GM18520 (cell line): ENCODE results near the gene ATCAY.
"Not testable (repeated sequence)": the region's sequence is repeated elsewhere in the genome, so short reads cannot be mapped to it uniquely, and the experiment has no call there.

ENCODE experiments used
- ATAC-seq: cut with Tn5 transposase; IDR thresholded peaks from one replicate; pipeline ENCODE4 v1.9.1; 2021; ENCODE audit not compliant: unreplicated experiment

ATCAY gene

DNA sequence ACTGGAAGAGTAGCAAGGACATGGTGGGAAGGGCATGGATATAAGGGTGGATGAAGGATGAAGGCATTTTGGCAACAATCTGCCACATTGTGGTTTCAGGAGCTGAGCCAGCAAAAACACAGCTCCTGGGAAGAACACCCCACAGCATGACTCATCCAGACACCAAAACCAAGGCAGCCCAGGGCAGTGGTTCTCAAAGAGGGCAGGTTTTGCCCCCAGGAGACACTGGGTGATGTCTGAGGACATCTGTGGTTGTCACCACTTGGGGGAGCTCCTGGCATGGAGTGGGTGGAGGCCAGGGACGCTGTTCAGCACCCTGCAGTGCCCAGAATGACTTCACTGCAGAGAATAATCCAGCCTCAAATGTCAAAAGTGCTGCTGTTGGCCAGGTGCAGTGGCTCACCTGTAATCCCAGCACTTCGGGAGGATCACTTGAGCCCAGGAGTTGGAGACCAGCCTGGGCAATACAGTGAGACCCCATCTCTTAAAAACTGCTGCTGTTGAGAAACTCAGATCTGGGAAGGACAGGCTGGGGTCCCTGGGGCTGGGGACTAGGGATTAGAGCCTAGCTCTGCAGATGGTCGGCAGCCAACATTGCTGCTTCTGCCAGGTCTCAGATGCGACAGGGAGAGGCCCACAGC is 27.8 kb upstream of the ATCAY start:
- no peak for ATAC-seq

DNA sequence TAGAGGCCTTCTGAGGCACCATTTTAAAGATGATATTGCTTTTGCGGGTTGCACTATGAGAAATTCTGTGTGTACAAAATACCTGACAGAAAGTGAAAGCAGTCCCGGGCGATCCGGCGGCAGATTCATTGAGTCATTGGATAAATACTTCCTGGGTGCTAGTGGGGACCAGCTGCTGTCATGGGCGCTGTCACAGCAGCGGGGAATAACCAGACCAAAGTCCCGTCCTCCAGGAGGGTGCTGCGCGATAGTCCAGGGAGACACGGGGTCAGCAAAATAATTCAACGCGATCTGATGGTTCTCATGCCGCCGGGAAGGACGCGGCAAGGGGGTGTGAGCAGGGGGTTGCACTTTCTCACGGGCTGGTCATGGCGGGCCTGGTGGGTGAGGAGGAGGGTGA is 25.2 kb upstream of the ATCAY start:
- no peak for ATAC-seq

DNA sequence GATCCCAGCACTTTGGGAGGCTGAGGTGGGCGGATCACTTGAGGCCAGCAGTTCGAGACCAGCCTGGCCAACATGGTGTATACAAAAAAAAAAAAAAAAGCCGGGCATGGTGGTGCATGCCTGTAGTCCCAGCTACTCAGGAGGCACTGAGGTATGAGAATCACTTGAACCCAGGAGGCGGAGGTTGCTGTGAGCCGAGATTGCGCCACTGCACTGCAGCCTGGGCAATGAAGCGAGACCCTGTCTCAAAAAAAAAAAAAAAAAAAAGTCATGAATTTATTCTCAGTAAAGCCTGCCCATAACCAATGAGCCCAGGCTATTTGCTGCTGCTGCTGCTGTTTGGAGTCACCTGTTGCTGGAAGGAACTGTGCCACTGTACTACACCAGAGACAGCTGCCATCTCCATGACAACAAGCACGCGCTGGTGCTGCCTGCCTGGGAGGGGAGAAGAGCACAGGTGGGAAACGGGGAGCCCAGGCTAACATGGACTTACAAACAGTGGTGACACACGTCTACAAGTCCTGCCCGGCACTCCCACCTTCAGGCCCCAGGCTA is 23.0 kb upstream of the ATCAY start:
- no peak for ATAC-seq

DNA sequence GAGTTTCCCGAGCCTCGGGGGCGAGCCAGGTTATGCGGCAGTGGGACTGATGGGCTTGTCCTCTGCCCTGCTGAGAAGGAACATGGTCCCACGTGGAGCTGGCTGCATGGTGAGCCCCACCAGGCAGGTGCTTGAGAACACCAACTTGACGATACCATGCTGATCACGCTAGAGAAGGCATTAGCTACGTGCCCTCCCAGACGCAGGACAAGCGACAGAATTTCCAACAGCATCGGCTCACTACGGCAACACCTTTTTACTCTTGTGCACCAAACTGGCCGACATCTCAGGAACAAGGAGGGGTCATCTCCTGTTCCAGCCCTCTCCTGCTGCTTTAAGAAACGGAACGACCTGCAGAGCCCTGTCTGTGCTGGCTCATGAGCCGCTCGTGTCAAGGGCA is 20.0 kb upstream of the ATCAY start:
- ATAC-seq, result no peak

DNA sequence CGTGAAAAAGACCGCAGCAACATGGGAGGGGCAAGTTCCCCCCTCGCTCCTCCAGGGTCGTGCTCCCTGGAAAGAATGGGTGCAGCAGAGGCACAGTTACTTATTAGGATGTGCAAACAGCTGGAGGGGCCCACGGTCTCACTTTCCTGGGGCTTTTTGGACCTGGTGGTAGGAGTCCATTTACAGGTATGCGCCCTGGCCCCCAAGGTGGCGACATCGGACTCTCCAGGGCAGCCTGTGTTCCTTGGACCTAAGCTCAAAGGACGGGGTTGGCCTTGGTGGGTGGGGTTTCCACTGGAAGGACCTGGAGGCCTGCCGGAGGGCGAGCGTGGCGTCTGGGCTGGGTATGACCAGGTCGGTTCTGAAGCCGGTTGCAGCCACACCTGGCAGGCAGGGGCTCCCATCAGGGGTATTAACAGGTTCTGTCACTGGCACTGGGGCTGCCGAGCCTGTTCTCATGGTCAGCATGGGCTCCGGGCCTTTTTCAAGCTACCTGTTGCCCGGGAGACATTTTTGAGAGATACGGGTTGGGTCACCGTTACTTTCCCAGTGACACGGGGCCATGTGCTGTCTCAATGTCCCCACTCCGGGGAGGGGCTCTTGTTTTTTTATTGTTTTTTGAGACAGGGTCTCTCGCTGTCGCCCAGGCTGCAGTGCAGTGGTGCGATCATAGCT is 17.5 kb upstream of the ATCAY start:
- ATAC-seq, result no peak

DNA sequence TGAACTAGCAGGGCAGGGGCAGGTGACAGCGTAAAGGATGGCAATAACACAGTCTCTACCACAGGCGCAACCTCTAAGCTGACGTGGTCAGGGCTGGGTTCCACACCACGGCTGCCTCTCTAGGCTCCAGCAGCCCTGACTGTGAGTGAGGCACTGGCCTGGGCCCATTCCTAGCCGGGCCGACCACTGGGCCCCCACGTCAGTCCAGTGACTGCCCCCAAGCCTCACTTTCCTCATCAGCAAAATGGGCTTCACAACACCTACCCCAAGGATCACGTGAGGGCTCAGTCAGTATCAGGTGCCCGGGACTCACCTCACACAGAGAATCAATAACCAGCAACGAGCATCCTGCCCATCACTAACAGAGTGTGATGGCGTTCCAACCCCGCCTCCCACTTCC is 16.8 kb upstream of the ATCAY start:
- ATAC-seq, result no peak

DNA sequence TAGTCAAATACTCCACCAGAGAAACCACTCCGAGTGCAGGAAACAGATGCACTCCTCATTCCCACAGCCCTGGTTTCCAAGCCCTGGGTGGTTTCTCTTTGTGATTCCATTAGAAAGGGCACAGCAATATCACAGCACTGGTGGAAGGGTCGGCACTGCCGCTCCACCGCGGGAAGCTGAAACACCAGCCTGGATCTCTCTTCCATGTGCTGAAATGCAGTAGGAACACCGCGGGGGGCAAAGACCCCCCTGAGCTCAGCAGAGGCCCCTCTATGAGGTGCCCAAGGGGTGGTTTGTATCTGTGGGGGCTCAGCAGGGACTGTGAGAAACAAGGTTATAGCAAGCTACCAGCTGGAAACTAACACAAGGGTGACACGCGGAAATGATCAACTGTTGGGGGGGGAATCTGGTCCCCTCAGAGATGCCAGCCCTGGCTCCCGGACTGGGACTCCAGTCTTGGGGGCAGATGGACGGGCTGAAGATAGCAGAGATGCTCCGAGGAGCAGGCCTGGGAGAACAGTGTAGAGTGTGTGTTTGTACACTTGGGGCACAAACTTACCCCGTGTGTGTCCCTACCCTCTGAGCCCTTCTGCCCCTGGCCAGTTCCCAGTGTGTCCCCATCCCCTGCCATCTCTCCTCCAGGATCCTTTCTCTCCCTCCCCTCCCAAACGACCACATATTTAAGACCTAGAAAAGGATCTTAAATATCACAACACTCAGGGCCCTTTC is 13.4 kb upstream of the ATCAY start:
- ATAC-seq, result no peak

DNA sequence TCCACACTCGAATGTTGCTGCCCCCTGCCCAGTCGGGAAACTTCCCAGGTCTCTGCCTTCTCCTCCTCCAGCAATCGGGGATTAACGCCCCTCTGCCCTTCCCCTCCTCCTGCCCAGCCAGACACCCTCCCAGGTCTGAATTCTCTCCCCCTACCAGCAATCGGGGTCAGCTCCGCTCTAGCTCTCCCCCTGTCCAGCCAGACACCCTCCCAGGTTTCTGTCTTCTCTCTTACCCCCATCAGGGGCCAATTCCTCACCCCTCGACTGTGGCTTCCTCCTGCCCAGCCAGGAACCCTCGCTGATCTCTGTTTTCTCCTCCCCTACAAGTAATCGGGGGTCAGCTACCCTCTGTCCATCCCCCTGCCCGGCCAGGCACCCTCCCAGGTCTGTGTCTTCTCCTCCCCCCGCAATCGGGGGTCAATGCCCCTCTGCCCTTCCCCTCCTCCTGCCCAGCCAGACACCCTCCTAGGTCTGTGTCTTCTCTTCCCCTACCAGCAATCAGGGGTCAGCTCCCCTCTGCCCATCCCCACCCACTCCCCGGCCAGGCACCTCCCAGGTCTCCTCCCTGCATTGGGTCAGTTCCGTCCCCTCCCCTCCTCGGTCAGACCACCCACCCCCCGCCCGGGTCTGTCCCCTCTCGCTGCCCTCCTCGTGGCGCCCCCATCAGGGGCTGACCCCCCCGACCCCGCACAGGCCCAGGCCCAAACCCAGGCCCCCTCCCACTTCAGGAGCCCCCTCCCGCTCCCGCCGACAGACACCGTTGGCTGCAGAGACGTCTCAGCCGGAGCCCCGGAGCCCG is 12.3 kb upstream of the ATCAY start:
- ATAC-seq, result no peak

DNA sequence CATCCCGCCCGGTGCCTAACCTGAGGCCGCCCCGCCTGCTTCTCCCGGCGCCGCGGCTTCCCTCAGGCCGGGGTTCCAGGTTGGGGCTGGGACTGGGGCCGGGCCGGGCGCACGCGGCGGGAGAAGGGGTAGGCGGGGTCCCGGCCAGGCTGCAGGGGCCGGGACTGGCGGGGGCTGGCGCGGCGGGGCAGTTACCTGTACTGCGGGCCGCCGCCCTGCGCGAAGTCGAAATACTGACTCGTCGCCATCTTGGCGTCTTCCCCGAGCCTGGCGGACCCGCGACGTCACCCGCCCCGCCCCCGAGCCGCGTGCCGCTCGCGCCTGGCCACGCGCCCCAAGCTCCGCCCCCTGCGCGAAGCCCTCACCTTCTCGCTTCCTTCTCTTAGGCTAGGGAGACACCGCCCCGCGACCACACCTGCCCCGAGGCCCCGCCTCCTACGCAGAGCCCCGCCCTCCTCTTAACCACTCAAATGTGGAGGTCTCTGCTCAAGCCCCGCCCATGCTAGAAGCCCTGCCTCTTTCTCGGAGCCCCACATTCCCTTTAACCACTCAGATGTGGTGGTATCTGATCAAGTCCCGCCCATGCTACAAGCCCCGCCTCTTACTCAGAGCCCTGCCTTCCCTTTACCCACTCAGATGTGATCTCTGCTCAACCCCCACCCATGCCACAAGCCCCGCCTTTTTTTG is 11.6 kb upstream of the ATCAY start, which contains the start of gene ZFR2:
Gene ZFR2, minus strand, starts transcription at position 269 of the 687 bp plus-strand sequence. Its CDS starts 21 bp downstream, at position 248.
- no peak for ATAC-seq

DNA sequence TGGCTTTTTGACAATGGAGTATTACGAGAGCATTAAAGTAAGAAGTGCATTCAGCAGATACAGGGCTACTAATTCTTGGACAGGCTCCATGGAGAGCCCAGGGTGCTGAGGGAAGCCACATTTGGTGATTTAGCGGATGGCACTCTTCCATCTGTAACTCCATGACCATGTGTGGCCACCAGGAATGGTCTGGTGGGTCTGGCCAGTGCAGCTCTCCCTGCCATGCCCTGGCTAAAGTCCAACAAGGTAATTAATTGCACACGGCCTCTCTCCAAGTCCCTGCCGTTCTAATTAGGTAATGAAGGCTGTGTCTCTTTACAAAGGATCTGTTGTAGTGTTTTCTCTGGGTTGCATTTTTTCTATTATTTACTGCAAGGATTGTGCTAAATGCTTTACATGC is 7.3 kb upstream of the ATCAY start:
- ATAC-seq, result no peak

DNA sequence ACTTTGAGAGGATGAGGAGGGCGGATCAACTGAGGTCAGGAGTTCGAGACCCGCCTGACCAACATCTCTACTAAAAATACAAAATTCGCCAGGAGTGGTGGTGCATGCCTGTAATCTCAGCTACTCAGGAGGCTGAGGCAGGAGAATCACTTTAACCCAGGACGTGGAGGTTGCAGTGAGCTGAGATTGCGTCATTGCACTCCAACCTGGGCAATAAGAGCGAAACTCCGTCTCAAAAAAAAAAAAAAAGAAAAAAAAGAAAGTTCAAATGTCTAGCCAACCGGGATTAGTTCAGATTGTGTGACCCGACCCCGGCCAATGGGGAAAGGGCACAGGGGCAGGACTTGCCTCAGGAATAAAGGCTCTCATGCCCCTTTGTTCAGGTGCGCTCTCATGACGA is 5.8 kb upstream of the ATCAY start:
- not testable (repeated sequence) for ATAC-seq

DNA sequence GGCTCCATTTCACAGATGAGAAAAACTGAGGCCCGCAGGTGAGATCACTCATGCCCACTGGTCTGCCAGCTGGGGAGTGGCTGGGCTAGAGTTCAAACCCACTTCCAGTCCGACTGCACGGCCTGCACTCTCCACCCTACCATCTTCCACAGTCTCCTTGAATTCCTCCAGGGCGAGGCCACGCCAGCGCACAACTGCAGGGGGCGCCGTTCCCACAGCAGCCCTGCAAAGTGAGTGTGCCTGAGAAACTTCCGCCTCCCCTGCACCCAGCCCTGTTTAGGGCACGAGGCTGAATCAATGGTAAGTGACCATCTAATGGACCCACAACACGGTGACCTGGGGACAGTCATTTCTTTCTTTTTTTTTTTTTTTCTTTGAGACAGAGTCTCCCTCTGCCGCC is 829 bp upstream of the ATCAY start:
- ATAC-seq, result no peak

DNA sequence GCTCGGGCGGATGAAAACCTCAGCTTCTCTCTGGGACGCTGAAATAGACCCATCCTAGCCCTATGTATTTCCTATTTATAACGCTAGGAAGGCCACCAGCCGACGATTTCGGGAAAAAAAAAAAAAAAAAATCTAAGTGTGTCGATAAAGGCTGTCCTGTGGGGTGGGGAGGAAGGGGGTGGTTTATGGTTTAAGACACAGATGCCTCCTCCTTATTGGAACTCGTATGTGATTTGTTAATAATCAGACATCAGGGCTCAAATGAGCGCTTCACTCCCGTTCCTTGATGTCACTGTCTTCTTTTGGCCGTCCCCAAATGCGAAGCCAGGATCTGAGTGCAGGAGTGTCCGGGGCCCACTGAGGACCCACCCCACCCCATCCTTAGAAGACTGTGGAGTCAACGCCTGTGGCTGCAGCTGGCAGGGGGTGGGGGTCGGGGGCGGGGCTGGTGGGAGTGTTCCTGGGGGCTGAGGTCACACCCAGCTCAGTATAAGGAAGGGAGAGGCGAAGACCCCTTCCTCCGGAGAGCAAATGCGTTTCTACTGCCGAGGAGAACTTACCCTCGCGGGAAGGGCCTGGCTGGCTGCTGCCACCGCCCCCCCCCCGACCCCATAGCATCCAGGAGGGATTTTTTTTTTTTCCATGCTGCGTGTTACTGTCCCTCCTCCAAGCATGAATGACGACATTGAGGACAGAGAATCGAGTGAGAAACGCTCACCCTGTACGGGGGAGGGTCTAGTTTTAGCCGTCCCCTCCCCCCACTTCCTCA is 971 bp downstream of the ATCAY start:
- ATAC-seq, result no peak

DNA sequence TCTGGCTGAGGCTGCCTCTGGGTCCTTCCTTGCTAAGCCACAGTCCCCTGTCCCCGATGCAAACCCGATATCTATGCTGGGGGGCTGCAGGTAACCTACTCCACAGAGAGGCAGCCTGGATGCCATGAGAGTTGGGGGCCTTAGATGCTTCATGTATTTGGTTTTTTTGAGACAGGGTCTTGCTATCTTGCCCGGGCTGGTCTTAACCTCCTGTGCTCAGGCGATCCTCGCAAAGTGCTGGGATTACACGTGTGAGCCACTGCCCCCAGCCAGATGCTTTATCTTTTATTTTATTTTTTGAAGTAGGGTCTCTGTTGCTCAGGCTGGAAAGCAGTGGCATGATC is 1.5 kb downstream of the ATCAY start:
- no peak for ATAC-seq

DNA sequence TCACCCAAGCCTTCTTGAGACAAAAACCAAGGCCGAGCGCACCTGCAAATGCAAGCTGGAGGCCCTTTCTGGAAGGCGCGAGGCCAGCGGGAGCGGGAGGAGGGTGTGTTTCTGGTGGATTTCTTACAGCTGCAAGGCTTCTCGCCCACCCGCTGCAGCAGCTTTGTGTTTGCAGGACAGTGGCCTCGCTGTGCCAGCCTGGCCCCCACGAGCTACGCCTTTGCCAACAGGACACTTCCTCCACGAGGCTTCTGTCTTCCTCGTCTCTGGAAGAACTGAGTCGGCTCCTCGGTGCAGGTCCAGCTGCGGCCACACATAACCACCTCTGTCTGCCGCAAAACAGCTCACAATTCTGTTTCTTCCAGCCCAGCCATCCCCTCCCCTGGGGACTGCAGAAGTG is 10.1 kb downstream of the ATCAY start:
- ATAC-seq, result no peak

DNA sequence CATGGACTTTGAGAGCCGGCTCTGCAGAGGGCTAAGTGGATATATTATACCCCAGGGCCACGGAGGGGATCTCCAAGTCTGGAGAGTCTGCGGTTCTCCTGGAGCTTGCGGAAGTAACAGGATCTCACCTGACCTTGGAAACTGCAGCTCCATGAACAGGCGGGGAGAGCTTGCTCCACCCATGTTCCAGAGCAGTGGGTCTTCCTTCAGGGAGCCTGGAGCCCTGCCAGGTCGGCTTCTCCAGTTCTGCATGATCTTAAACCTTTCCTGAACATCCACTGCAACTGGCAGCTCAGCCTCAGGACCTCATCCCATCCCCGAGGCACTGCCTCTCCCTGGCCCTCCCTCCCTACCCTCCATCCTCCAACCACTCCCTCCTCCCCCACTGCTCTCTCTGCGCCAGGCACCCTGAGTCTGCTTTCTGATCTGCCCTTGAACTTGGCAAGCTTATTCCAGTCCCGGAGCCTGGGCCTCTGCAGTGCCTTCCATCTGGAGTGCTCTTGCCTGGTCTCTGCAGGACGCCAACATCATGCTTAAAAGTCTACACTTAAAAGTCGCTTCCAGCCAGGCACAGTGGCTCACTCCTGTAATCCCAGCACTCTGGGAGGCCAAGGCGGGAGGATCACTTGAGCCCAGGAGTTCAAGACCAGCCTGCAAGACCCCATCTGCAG is 13.2 kb downstream of the ATCAY start:
- ATAC-seq, result no peak

DNA sequence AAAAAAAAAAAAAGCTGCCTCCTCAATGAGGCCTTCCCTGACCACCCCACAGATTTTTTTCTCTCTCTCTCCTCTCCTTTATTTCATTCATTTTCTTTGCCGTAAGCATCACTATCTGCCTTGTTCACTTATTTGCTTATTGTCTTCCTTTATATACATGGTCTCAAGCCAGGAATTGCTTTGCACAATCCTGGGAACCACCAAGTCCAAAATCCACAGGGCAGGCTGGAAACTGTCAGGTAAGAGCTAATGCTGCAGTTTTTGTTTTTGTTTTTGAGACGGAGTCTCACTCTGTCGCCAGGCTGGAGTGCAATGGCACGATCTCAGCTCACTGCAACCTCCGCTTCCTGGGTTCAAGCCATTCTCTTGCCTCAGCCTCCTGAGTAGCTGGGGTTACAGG is 14.5 kb downstream of the ATCAY start:
- not testable (repeated sequence) for ATAC-seq

DNA sequence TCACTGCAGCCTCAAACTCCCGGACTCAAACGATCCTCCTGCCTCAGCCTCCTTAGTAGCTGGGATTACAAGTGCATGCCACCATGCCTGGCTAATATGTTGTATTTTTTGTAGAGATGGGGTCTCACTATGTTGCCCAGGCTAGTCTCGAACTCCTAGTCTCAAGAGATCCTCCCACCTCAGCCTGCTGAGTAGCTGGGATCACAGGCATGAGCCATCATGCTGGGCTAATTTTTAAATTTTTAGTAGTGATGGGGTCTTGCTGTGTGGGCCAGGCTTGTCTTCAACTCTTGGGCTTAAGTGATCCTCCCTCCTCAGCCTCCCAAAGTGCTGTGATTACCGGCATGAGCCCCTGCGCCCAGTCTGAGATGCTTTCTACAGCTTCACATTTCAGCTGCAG is 15.3 kb downstream of the ATCAY start:
- ATAC-seq, result no peak

DNA sequence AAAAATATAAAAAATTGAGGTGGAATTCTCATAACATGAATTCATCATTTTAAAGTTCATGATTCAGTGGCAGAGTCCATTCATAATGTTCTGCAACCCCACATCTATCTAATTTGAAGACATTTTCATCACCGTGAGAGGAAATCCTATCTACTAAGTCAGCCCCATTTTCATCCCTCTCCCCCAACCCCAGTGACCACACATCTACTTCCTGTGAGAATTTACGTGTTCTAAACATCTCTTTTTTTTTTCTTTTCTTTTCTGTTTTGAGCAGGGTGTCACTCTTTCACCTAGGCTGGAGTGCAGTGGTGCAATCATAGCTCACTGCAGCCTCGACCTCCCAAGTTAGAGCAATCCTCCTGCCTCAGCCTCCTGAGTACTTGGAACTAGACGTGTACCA is 17.5 kb downstream of the ATCAY start:
- no peak for ATAC-seq
